Hepatocyte (in vitro differentiated cells): Measurements from ENCODE around the gene GAGE12F. TPM values are rescaled to one million over a fixed set of nuclear protein-coding genes. Genes with fewer than 3 reads are reported as not detected.
A peak's percentile ranks its signal among the peaks of the same experiment; 100 is the strongest.
"Not testable (repeated sequence)": the region's sequence is repeated elsewhere in the genome, so short reads cannot be mapped to it uniquely, and the experiment has no call there.

Source experiments
- DNase-seq: peaks from one replicate; pipeline ENCODE4 v3.0.0-alpha.2; 2016; ENCODE audit warnings: low spot score
- H2AFZ ChIP-seq: fragments of 200-600 bp; sonication (generic); 2 replicates; pipeline ENCODE4 v1.6.0; 2016; ENCODE audit warnings: antibody characterized with exemption, mild to moderate bottlenecking
- H3K27ac ChIP-seq: fragments of 200-600 bp; sonication (generic); 2 replicates; pipeline ENCODE4 v1.5.1; 2016; ENCODE audit warnings: mild to moderate bottlenecking
- H3K27me3 ChIP-seq: fragments of 200-600 bp; sonication (generic); 2 replicates; pipeline ENCODE4 v1.6.1; 2016
- H3K36me3 ChIP-seq: fragments of 200-600 bp; sonication (generic); replicated peaks from 2 replicates; pipeline ENCODE4 v1.5.1; 2016; ENCODE audit warnings: low read depth; ENCODE audit not compliant: insufficient read depth
- H3K4me1 ChIP-seq: fragments of 200-600 bp; sonication (generic); 2 replicates; pipeline ENCODE4 v1.5.1; 2016; ENCODE audit warnings: mild to moderate bottlenecking, moderate library complexity; ENCODE audit not compliant: insufficient read depth
- H3K4me2 ChIP-seq: fragments of 200-600 bp; sonication (generic); 2 replicates; pipeline ENCODE4 v1.6.0; 2016
- H3K4me3 ChIP-seq: fragments of 200-600 bp; sonication (generic); 2 replicates; pipeline ENCODE4 v1.5.1; 2016; ENCODE audit warnings: mild to moderate bottlenecking
- H3K79me2 ChIP-seq: fragments of 200-600 bp; sonication (generic); 2 replicates; pipeline ENCODE4 v1.6.0; 2017; ENCODE audit warnings: mild to moderate bottlenecking
- H3K9me2 ChIP-seq: fragments of 200-600 bp; sonication (generic); replicated peaks from 2 replicates; pipeline ENCODE4 v1.6.0; 2017; ENCODE audit warnings: mild to moderate bottlenecking; ENCODE audit not compliant: insufficient read depth
- H3K9me3 ChIP-seq: fragments of 200-600 bp; sonication (generic); 2 replicates; pipeline ENCODE4 v1.5.1; 2016; ENCODE audit warnings: low read depth, mild to moderate bottlenecking
- H4K20me1 ChIP-seq: fragments of 200-600 bp; sonication (generic); 2 replicates; pipeline ENCODE4 v1.6.0; 2016; ENCODE audit warnings: mild to moderate bottlenecking; ENCODE audit not compliant: insufficient read depth, poor library complexity, severe bottlenecking
- CTCF ChIP-seq: fragments of 200-600 bp; sonication (generic); IDR thresholded peaks from 2 replicates; pipeline ENCODE4 v1.5.1; 2016; ENCODE audit warnings: antibody characterized with exemption, mild to moderate bottlenecking; ENCODE audit not compliant: poor library complexity
- EZH2phosphoT487 ChIP-seq: fragments of 200-600 bp; sonication (generic); IDR thresholded peaks from one replicate; pipeline ENCODE4 v1.6.1; 2018; ENCODE audit warnings: antibody characterized with exemption, mild to moderate bottlenecking, low read depth, moderate library complexity; ENCODE audit not compliant: unreplicated experiment, severe bottlenecking
- WGBS: methylation state at CpG from one replicate; pipeline ENCODE4 v1.1.6; 2016; ENCODE audit warnings: low lambda C conversion rate; ENCODE audit errors: missing lambda C conversion rate; 5-methylcytosine and 5-hydroxymethylcytosine counted together
- polyA plus RNA-seq: library from polyadenylated mRNA; unstranded; fragments of >200 nt; fragmentation: Nextera tagmentation; extraction: Ambion mirVana; gene quantifications from 2 replicates; pipeline ENCODE4 v1.2.1, GENCODE V29; 2016
- small RNA-seq: library from RNA; depleted of rRNA; stranded (forward); fragments of <200 nt; gene quantifications from one replicate; pipeline ENCODE3, GENCODE V24; 2014
- total RNA-seq: library from RNA; depleted of rRNA; stranded (reverse); fragments of >200 nt; gene quantifications from 2 replicates; pipeline ENCODE4 v1.2.3, GENCODE V29; 2014

Gene GAGE12F
- total and polyA plus RNA-seq, 2 experiments from 2014 or later: not detected

DNA sequence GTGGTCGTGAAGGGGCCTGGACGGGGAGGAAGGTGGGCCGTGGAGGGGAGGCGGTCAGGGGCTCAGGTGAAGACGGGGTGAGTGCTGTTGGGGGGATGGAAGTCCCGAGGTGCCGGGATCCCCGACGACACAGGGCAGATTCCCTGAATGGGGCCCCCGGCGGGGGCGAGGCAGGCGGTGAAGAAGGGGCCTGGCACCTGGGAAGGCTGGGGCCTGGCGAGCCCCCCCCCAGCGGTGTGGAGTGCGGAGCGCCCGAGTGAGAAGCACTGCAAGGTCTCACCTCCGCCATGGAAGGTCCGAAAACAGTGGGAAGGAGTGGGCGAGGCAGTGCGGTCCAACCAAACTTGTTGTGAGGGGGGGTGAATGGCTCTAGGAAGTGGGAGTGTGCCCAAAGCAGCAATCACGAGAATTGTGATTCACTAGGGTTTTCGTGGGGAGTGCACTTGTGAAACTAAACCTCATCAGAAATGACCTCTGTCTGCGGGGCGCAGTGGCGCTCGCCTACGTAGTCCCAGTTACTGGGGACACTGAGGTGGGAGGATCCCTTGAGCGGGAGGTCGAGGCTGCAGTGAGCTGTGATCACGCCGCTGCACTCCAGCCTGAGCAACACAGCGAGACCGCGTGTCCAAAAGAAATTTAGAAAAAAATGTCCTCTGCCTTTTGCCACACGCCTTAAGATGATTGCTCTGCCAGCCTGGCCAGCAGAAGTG lies 29.3 kb downstream of the GAGE12F start:
- H2AFZ ChIP-seq, H3K9me3 ChIP-seq, H3K27ac ChIP-seq, H4K20me1 ChIP-seq, H3K9me2 ChIP-seq, H3K36me3 ChIP-seq, H3K27me3 ChIP-seq, H3K4me3 ChIP-seq, H3K4me1 ChIP-seq, H3K4me2 ChIP-seq, H3K79me2 ChIP-seq: not testable (repeated sequence)
- 90% methylated on average over 31 of the region's 37 CpGs for WGBS
- DNase-seq: peak; percentile 33

DNA sequence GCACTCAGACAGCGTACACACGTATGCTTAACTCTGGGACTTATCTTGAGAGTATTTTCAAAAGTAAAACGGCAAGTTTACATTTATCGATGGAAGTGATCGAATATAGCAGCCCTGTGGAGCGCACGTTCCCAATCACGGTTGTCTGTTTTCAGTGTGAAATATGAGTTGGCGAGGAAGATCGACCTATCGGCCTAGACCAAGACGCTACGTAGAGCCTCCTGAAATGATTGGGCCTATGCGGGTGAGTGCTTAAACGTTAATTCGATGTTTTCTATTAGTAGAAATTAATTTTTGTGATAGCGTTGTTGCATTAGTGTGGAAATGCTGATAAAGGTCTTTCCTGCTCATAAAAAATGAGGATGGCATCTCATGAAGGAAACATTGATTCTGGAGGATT lies 29.8 kb downstream of the GAGE12F start:
- H3K9me2 ChIP-seq, H3K4me1 ChIP-seq, H2AFZ ChIP-seq, H3K79me2 ChIP-seq, H3K36me3 ChIP-seq, H3K4me2 ChIP-seq, H3K27ac ChIP-seq, DNase-seq, H4K20me1 ChIP-seq, H3K4me3 ChIP-seq, H3K9me3 ChIP-seq, H3K27me3 ChIP-seq: not testable (repeated sequence)
- WGBS: 92% methylated on average over 14 of the region's 17 CpGs

DNA sequence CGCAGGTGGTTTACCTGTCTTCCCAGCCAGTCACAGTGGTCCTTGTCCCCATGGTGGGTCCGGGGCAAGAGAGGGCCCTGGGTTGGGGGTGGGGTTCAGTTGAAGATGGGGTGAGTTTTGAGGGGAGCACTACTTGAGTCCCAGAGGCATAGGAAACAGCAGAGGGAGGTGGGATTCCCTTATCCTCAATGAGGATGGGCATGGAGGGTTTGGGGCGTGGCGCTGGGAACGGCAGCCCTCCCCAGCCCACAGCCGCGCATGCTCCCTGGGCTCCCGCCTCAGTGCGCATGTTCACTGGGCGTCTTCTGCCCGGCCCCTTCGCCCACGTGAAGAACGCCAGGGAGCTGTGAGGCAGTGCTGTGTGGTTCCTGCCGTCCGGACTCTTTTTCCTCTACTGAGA lies 38.1 kb downstream of the GAGE12F start, which contains the start of gene GAGE1:
Gene GAGE1 (plus strand): TSS at position 301 of the 400 bp plus-strand sequence. CDS start 1,155 bp downstream, outside the sequence.
- H3K27me3 ChIP-seq, H3K4me3 ChIP-seq, H3K9me3 ChIP-seq, H3K36me3 ChIP-seq, H4K20me1 ChIP-seq, H2AFZ ChIP-seq, H3K79me2 ChIP-seq, DNase-seq, H3K9me2 ChIP-seq, H3K4me2 ChIP-seq, H3K4me1 ChIP-seq, H3K27ac ChIP-seq: not testable (repeated sequence)
- WGBS: no CpG with 5 or more reads among the region's 16 CpGs

DNA sequence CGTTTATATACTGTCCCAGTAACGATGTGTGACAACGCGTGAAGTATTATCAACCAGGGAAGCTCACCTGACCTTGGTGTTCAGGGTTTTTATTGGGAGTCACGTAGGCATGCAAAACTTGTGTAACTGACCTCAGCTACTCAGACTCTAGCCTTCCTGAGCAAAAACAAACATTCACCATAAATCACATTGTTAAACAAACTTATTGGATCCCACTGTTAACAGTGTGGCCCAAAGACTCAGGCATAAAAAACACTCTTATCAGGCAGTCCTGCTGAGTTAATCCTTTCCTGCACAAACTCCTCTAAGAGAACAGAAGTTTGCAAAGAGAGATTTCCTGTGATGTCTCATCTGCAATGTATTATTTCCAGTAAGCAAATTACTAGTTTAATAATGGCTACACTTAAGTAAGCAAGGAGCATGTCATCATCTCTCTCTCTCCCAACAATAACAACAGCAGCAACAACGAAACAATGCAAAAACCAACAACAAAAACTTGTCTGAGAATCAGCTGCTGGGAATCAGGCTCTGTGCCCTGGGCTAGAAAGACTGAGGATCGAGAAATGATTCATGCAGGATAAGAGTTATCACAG lies 50.2 kb downstream of the GAGE12F start:
- peak; percentile 43 for DNase-seq
- H3K27me3 ChIP-seq: no peaks in the 10 kb centered on the region
- H3K9me3 ChIP-seq: no peaks in the 10 kb centered on the region
- no peak overlapping the region for H2AFZ ChIP-seq
- H3K79me2 ChIP-seq: no peaks in the 10 kb centered on the region
- WGBS: 24% methylated on average over 7 of the region's 7 CpGs
- no peaks in the 10 kb centered on the region for H3K9me2 ChIP-seq
- peak overlapping the region; percentile 12 for H3K4me2 ChIP-seq
- no peak overlapping the region for H3K4me3 ChIP-seq
- H4K20me1 ChIP-seq: no peaks in the 10 kb centered on the region
- no peaks in the 10 kb centered on the region for H3K36me3 ChIP-seq
- H3K27ac ChIP-seq: peak overlapping the region; percentile 57
- H3K4me1 ChIP-seq: peaks cover 10% of the 10 kb centered on the region
- TF ChIP-seq EZH2phosphoT487 (no peak), CTCF (no peak)

Small RNA genes within 50 kb of the gene (small RNA-seq; reads per million reads assigned to genes)
- not detected for gene GAGE12B

Other genes starting within 250 kb of the GAGE12F start
- not detected in 2 replicates for gene GAGE12J, start 238.8 kb upstream of the GAGE12F start, total RNA-seq
- not detected in 2 replicates for gene GAGE12J, start 238.8 kb upstream of the GAGE12F start, polyA plus RNA-seq
- gene GAGE13, start 229.3 kb upstream of the GAGE12F start, total RNA-seq: not detected in 2 replicates
- gene GAGE13, start 229.3 kb upstream of the GAGE12F start, polyA plus RNA-seq: not detected in 2 replicates
- not detected in 2 replicates for gene GAGE12C, start 28.7 kb upstream of the GAGE12F start, total RNA-seq
- gene GAGE12C, start 28.7 kb upstream of the GAGE12F start, polyA plus RNA-seq: not detected in 2 replicates
- not detected in 2 replicates for gene GAGE12D, start 19.1 kb upstream of the GAGE12F start, total RNA-seq
- not detected in 2 replicates for gene GAGE12D, start 19.1 kb upstream of the GAGE12F start, polyA plus RNA-seq
- not detected in 2 replicates for gene GAGE12E, start 9.6 kb upstream of the GAGE12F start, total RNA-seq
- not detected in 2 replicates for gene GAGE12E, start 9.6 kb upstream of the GAGE12F start, polyA plus RNA-seq
- gene GAGE12G, start 9.6 kb downstream of the GAGE12F start, total RNA-seq: not detected in 2 replicates
- not detected in 2 replicates for gene GAGE12G, start 9.6 kb downstream of the GAGE12F start, polyA plus RNA-seq
- gene GAGE12H, start 19.1 kb downstream of the GAGE12F start, total RNA-seq: not detected in 2 replicates
- gene GAGE12H, start 19.1 kb downstream of the GAGE12F start, polyA plus RNA-seq: not detected in 2 replicates
- gene GAGE2A, start 28.7 kb downstream of the GAGE12F start, total RNA-seq: not detected in 2 replicates
- gene GAGE2A, start 28.7 kb downstream of the GAGE12F start, polyA plus RNA-seq: not detected in 2 replicates
- gene GAGE1, start 38.2 kb downstream of the GAGE12F start, total RNA-seq: not detected in 2 replicates
- not detected in 2 replicates for gene GAGE1, start 38.2 kb downstream of the GAGE12F start, polyA plus RNA-seq
- gene PAGE1, start 135.1 kb downstream of the GAGE12F start, total RNA-seq: not detected in 2 replicates
- not detected in 2 replicates for gene PAGE1, start 135.1 kb downstream of the GAGE12F start, polyA plus RNA-seq